Stimulated activated naive CD4-positive, alpha-beta T cell (primary cell): ENCODE data around the gene SELE.

Experiments used
- DNase-seq, 6 experiments: peaks; one replicate each; lab custom pipeline; 2025; lab: John Stamatoyannopoulos, UW

SELE gene

DNA sequence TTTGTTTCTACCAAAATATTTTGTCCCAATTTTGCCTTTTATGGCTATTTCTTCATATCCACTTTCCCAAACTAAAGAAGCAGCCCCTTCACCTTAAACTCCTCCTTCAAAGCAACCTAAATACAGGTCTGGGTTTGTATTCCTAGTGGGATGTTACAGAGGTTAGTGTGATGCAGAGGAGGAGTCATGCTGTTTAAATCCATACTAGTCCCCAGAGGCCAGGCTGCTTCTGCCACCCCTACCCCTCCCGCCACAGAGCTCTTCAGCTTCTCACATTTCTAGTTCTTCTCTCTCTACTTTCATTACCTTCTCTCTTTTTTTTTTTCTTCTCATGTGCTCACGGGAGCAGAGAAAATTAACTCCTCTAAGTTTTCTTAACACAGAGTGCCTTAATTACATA lies 51.8 kb downstream of the SELE start:
- DNase-seq, result no peak

DNA sequence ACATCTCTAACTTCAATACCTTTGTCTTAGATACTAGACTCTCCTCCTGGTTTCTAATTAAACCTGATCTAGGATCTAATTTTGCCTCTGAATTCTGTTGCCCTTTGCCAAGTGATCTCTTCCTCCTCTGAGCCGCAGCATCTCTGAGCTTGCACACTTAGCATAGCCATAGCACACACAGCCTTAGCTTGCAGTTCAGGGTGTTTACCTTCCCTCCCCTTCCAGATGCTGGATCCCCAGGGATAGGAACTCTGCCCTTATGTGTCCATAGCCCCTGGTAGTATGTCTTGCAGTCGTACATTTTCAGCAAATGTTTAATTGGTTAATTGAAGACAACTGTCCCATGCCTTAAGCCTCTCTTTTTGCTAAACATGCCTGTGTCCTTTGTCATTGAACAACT lies 52.7 kb downstream of the SELE start:
- DNase-seq, result no peak

DNA sequence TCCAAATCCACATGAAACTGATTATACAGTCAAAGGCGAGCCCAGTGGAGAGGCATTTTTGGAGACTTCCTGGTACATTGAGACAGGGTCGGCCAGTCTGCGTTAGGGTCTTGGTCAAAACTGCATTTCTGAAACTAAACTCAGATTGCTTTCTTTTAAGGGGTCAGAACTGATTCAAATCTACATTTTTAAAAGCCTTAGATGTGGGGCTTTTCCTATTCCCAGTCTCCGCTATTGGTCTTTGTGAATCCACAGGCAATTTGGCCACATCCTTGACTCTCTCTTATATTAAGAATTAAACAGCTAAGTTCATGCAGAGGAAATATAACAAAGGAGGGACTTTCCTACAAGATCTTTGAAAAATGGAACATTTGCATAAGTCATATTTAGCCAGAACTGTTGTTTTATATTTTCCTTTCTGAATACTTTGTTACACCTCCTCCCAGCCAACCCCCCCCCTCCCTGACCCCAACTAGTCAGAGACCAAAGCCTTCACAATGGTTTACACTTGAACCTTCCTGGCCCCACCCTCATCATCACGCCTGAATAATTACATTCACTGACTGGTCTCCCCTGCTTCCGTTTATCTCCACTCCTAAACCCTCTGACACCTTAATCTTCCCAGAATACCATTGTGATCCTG lies 53.4 kb downstream of the SELE start:
- DNase-seq, result no peak

GRCh38 chr1:169679692-169680091 lies 54.2 kb downstream of the SELE start:
- no peak for DNase-seq

- DNase-seq, result no peak
Measured at GRCh38 chr1:169676001-169676400, 57.9 kb downstream of the SELE start.
